Right lung (tissue), 5 donors: Measurements from ENCODE around the gene HIF3A. TPM values are rescaled to one million over a fixed set of nuclear protein-coding genes. Genes with fewer than 3 reads are reported as not detected.

ENCODE experiments used
- DNase-seq, 2 donors: peaks; one replicate each; pipeline ENCODE4 v3.0.0-alpha.2; 2013
- polyA plus RNA-seq, 5 donors: library from polyadenylated mRNA; unstranded; fragments of 120-200 nt; gene quantifications; one replicate each; pipeline versions ENCODE4 v1.2.1 to v1.2.3, GENCODE V29; 2013; ENCODE audit warnings: inconsistent platforms in 1 of 5, low replicate concordance in 1 of 5; ENCODE audit not compliant: insufficient read length in 5 of 5, insufficient read depth in 1 of 5

The HIF3A gene
- polyA plus RNA-seq, 5 donors, result 112 to 203 (median 194) TPM

DNA sequence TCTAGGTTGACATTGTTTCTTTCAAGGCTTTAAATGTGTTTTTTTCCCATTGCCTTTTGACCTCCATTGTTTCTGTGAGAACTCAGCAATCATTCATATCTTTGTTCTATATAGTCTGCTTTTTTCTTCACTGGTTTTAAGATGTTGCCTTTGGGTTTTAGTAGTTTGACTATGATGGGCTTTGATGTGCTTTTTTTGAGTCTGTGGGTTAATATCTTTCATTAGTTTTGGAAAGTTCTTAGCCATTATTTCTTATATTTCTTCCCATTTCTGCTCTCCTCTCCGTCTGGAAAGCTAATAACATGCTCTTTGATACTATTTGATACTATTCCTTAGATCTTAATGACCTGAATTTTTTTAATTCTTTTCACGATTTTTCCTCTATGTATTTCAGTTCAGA, 83.8 kb downstream of the HIF3A start:
- no peak for DNase-seq

DNA sequence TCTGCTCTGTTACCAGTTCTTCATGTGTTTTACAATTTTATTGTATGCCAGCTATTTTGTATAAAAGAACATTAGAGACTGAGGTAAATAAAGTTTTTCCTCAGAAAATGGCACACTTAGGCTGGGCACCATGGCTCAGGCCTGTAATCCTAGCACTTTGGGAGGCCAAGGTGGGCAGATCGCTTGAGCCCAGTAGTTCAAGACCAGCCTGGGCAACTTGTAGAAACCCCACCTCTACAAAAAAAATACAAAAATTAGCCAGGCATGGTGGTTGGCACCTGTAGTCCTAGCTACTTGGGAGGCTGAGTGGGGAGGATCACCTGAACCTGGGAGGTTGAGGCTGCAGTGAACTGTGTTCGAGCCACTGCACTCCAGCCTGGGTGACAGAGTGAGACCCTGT, 84.5 kb downstream of the HIF3A start:
- DNase-seq, result no peak

DNA sequence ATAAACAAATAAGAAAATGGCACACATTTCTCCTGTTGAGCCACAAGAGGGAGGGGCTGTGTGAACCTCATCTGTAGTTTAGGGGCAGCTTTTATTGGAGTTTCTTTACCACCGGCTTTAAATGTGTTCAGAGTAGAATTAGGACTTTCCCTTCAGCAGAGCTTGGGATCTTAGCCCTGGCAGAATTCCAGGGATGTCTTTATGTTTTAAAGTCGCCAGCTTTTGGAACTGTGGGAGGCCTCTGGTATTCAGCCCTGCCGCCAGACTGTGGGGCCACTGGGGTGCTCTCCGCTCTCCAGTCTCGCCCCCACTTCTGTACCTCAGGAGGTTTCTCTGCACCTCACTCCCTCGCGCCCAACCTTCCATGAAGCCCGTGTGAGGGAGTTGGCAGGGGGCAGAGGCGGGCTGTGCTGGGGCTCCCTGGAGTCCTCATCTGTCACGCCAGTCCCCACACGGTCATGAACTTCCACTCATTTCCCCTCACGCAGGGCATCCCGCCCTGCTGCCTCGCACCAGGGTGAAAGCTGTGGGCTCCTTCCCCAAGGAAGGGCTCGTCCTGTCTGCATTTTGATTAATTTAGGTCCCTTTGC, 85.0 kb downstream of the HIF3A start:
- no peak for DNase-seq

DNA sequence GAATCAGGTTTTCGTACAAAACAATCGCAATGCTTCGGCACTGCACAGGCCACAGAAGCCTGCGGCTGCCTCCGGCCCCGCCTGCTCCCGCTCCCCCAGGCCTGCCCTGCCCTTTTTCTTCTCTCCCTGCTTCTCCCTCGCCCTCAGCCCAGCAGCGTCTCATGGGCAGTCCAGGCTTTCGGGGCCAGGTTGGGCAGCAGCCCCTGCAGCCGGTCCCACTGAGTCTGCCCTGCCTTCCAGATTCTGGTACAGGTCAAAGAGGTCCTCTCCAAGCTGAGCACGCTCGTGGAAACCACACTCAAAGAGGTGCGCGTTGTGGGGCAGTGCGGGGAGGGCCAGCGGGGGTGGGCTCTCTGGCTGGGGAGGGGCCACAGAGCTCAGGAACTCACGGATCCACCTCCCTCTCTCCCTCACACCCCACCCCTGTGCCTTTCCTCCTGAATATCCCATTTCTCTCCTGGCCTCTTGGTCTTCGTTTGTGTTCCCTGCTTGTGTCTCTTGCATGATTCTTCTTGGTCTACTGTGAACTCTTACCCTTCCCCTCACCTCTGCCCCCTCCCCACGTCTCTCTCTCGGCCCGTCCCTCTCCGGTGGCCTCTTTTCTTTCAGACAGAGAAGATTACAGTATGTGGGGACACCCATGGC, 86.5 kb downstream of the HIF3A start:
- no peak for DNase-seq

DNA sequence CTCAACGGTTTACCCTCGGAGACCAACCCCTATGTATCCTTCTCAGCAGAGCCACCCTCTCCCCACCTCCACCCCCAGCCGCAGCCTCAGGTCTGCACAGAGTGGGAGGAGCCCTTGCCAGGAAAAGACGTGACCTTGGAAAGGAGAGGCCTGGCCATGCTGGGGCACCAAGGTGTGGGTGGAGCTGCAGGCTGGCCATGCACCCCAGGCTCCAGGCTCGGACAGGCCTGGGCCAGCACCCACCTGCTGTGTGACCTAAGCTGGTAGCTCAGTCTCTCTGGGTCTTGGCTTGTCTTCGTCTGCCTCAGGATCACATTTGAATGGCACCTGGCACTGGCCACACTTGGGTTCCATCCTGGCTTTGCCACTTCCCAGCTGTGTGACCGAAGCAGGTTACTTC, 87.0 kb downstream of the HIF3A start:
- no peak for DNase-seq

DNA sequence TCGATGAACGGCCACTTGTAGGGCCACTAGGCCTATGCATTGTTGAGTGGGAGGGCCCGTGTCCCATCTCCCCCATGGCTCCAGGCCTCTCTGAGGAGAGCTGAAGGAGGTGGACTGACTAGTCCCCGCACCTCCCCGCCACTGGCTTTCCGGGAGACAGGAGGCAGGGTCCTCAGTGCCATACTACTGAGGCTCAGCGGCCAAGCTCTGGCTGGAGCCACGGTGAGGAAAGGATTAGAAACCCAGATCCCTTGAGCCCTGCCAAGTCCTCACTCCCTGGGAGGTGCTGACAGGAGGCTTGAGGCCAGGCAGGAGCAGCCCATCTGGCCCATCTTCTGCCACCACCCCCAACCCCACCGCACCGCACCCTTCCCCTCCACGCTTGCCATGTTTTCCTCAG, 87.6 kb downstream of the HIF3A start:
- DNase-seq, result no peak

DNA sequence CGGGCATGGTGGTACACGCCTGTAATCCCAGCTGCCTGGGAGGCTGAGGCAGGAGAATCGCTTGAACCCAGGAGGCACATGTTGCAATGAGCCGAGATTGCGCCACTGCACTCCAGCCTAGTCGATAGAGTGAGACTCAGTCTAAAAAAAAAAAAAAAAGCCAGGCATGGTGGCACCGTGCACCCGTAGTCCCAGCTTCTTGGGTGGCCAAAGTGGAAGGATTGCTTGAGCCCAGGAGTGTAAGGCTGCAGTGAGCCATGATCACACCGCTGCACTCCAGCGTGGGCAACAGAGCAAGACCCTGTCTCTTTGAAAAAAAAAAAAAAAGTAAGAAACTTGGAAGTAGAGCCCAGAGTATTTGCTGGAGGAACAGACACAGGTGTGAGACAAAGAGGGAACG, 88.8 kb downstream of the HIF3A start:
- DNase-seq, result no peak

DNA sequence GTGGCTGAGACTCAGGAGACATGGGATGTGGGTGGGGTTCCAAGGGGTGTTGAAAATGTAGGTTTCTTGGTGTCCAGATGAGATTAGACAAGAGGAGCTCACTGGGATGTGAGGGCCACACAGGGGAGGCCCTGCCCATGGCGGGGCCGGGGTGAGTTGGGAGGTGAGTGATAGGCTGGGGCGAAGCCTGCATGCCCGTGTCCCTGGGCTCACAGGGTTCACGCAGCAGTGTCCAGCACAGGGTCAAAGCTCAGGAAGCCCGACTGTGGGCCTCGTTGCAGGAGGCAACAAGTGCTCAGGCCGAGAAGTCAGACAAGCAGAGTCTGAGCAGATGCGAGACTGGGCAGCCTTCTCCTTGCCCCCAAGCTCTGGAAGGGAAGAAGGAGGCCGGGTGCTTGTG, 89.3 kb downstream of the HIF3A start:
- no peak for DNase-seq

DNA sequence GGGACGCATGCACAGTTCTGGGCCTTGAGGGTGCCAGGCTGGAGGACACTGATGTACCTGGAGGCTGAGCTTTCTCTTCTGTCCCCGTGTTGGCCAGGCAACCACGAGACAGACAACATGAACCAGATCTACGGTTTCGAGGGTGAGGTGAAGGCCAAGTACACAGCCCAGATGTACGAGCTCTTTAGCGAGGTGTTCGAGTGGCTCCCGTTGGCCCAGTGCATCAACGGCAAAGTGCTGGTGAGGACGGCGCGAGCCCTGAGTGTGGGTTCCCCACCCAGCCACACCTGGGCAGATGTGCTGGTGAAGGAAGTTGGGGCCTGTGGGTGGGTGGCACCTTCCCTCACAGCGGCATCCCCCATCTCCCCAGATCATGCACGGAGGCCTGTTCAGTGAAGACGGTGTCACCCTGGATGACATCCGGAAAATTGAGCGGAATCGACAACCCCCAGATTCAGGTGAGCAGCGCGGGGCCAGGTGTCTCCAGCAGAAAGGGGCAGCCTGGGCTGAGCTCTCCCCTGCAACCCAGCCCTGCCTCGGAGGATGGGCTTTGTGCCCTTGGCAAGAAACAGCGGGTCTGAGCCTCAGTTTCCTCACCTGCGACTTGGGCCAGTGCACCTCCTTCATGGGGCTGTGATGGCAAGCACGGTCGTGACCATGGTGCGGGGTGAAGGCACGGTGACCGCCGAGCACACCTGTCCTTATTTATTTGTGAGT, 90.3 kb downstream of the HIF3A start:
- DNase-seq, result no peak

DNA sequence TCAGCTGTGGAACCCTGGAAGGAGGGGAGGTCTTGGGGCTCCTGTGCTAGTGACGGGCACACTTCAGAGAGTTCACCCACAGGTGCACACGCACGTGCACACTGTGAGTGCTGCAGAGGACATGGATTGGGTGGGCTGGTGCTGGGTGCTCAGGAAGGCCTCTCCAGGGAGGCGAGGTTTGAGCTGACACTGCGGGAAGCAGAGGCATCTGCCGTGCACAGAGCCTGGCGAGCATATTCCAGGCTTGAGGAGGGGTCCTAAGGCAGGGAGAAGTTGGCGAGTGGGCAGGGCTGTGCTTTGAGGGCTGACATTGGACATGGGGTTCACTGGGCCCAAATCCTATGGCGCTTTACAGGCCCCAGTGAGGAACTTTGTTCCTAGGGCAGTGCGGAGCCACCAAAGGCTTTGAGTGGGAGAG, 90.9 kb downstream of the HIF3A start:
- no peak for DNase-seq

DNA sequence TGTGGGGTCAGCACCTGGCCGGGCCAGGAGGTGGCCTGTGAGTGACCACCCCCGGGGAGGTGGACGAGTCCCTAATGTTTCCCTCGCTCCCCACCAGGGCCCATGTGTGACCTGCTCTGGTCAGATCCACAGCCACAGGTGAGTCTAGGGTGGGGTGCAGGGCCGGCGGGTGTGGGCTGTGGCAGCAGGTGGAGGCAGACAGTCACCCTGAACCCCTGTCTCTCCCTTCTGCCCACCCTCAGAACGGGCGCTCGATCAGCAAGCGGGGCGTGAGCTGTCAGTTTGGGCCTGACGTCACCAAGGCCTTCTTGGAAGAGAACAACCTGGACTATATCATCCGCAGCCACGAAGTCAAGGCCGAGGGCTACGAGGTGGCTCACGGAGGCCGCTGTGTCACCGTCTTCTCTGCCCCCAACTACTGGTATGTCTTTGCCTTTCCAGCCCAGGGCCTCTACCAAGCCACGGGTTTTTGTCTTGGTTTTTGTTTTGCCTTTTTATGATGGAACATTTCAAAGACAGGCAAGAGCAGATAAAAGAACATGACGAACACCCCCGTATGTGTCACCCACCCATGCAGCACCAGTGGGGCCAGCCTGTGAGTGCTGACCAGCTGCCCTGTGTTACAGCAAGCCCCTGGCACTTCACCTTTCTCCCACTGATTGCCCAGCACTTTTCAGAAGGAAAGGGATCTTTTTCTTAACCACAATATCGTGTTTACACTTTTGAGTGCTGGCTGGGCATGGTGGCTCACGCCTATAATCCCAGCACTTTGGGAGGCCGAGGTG, 91.7 kb downstream of the HIF3A start:
- no peak for DNase-seq

DNA sequence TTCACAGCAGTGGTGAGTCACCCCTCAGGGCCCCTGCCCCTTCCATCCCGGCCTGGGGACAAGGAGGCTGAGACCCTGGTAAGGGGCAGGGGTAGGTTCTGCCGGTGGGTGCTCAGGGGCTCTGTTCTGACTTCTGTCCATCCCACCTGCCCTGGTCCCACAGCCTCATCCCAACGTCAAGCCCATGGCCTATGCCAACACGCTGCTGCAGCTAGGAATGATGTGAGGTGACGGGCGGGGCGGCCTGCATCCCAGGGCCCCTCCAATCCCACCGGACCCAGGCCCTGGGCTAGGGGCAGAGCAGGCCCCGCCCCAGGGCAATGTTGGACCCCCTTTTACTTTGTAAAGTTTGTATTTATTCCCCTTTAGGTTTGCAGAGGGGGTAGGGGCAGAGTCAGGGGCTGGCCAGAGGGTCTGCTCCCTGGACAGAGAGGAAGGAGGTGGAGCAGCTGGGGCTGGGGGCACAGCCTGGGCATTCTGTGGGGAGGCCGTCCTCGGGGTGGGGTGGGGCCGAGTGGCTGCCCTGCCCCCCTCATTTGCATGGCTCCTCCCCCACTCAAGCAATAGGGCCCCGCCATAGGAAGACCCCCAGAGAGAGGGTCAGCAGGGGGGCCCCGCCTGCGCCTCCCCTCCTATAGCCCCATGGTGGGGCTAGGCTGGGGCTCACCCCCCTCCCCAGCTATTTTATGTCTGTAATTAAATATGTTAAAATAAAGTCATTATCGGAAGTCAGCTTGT, 93.4 kb downstream of the HIF3A start:
- DNase-seq, result no peak

DNA sequence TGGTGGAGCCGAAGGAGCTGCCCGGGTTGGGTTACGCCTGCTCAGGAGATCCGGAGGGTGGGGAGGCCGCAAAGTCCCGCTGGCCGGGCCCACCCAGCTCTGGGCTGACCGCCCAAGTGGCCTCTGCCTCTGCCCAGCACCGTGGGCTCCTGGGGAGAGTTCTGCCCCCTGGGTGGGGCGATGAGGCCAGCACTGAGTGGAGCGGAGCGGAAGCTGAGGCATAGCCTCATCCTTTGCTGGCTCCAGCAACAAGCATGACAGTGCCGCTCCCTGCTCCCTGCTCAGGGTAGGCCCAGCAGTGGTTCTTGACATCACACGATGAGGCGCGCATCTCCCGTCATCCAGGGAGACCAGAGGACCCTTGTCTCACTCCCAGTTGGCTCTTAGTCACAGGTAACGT, 94.0 kb downstream of the HIF3A start:
- DNase-seq, result no peak

DNA sequence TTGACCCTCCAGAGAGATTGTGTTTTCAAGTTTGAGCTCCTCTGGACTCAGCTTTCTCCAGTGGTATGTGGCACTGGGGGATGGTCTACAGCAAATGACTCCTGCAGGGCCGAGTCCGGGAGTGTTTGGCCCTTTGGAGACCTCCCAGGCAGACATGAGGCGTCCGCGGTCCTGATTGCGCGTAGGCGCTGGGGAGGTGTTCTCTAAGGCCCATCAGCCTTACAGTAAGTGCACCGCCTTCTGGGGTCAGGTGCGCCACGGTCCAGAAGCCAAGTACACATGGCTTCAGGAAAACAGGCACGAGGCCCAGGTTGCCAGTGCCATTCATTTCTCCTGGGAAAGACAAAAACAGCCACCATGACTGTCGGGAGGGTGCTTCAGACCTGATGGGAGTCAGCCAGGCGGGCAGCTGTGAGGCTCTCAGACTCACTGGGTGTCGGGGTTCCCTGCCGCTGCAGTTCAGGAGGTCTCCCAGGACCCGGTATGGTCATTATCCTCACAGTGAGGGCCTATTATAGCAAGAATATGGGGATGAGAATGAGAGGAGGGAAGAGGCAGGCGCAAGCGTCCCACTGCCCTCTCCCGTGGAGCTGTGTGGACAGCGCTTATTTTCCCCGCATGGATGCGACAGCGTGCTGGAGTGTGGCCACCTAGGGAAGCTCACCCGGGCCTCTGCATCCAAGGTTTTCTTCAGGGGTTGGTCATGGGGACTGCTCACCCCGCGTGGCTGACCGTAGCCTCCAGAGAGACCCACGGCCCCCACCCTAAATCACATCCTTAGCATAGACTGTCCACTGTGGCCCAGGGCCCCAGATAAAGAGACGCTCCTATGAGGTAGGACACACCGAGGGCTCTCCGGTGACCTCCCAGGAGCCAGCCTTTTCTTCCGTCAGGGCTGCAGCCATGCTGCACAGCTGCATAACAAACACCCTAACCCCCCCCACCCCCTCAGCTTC, 94.7 kb downstream of the HIF3A start:
- DNase-seq, result no peak

DNA sequence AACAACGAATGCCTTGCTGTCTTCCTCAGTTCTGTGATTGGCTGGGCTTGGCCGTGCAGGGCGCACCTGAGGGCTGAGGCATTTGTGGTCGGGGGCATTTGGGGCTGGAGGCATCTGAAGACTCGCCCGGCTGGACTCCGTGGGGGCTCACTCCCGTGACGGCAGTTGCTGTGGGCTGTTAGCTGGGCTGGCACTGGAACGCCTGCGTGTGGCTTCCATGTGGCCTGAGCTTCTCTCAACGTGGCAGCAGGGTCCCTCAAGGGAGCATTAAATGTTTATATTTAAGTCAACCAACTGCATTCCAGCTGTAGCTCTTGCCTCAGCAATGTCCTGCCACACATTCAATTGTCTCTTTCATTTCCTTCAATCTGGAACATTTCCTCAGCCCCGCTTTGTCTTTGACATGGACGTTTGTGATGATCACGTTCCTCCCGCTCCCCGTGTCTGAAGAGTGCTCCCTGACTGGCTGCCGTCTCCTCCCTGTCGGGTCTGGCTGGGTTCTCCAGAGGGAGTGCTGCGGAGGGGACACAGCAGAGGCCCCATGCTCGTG, 95.5 kb downstream of the HIF3A start:
- DNase-seq, result peak; percentile 83 to 85

DNA sequence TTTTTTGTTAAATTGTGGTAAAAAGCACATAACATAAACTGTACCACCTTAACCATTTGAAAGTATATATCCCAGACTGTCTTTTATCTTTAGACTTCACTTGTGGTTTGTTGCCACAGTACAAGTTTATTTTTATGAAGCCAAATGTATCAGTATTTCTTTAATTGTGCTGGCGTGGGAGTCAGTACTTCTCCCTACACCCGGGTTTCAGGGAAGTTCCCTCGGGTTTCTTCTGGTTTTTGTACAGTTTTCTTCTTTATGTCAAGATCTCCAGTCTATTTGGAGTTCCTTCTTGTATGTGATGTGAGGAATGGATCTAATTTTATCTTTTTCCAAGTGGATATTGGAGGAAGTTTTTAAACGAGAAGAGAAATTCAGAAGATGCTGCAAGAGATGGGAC, 96.0 kb downstream of the HIF3A start:
- DNase-seq, result no peak
